RWPE2 (cell line): ENCODE data around the gene MOB2.

Experiments used
- ATAC-seq: fragments of 200-7000 bp; cut with Tn5 transposase; 3 replicates; pipeline ENCODE4 v1.9.1; 2021; ENCODE audit warnings: low read depth
- DNase-seq: peaks from one replicate; pipeline ENCODE4 v3.0.0-alpha.2; 2020; ENCODE audit warnings: low spot score
- H3K27ac ChIP-seq: fragments of 450-650 bp; 2 replicates; pipeline ENCODE4 v1.5.1; 2017; ENCODE audit warnings: mild to moderate bottlenecking; ENCODE audit not compliant: poor library complexity, severe bottlenecking
- H3K27me3 ChIP-seq: fragments of 250-450 bp; sonication (Bioruptor Pico); 2 replicates; pipeline ENCODE4 v1.5.1; 2021; ENCODE audit warnings: mild to moderate bottlenecking, moderate library complexity; ENCODE audit not compliant: insufficient read depth, poor library complexity, severe bottlenecking
- H3K36me3 ChIP-seq: fragments of 250-450 bp; sonication (Bioruptor Pico); 2 replicates; pipeline ENCODE4 v1.5.1; 2020; ENCODE audit warnings: low read depth, mild to moderate bottlenecking, moderate library complexity
- H3K4me1 ChIP-seq: fragments of 250-450 bp; sonication (Bioruptor Pico); 2 replicates; pipeline ENCODE4 v1.5.1; 2021; ENCODE audit warnings: mild to moderate bottlenecking, moderate library complexity; ENCODE audit not compliant: insufficient read depth, poor library complexity, severe bottlenecking
- H3K4me3 ChIP-seq: fragments of 250-450 bp; sonication (Bioruptor Pico); 2 replicates; pipeline ENCODE4 v1.5.1; 2021; ENCODE audit warnings: mild to moderate bottlenecking, moderate library complexity; ENCODE audit not compliant: severe bottlenecking
- H3K9me3 ChIP-seq: fragments of 250-450 bp; sonication (Bioruptor Pico); 2 replicates; pipeline ENCODE4 v1.5.1; 2021; ENCODE audit warnings: mild to moderate bottlenecking, moderate library complexity; ENCODE audit not compliant: severe bottlenecking
- TF ChIP-seq, protein P1 (sequence below): fragments of 450-650 bp; IDR thresholded peaks from one replicate; pipeline ENCODE4 v1.5.1; 2017; ENCODE audit warnings: mild to moderate bottlenecking, moderate library complexity; ENCODE audit not compliant: poor library complexity, severe bottlenecking

The MOB2 gene, protein sequence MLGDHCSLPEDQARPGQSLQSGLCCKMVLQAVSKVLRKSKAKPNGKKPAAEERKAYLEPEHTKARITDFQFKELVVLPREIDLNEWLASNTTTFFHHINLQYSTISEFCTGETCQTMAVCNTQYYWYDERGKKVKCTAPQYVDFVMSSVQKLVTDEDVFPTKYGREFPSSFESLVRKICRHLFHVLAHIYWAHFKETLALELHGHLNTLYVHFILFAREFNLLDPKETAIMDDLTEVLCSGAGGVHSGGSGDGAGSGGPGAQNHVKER

DNA sequence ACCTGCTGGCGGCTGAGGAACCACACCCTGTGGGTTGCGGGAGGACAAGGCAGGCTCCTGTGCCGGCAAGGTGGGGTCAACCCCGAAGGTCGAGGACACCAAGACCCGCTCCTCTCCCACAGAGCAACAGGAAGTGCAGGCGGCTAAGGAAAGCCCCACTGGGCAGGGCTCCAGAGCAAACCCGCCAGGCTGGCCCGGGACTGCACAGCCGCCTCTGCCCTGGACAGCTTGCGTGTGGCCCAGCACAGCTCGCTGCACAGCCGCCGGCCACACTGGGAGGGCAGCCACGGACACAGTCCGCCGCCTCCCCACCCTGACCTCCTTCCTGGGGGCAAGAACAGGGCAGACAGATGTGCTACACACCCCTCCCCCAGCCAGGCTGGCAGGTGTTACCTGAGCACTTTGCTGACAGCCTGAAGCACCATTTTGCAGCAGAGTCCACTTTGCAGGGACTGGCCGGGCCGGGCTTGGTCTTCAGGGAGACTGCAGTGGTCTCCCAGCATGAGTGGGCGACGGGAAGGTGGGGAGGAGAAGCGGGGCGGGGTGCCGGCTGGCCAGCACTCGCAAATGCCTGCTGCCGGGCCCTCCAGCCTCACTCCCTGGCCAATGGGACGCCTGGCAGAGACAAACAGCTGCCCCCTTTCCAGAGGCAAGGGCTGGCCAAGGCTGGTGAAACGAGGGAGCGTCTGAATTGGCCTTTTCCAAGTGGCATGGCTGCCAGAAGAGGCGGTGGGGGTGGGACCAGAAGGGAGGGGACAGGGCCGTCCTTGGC is at the start of gene MOB2:
TSS of gene MOB2 (minus strand) at position 726 of the 772 bp plus-strand sequence. CDS start at position 503, 223 bp downstream.
- DNase-seq (no peak), ATAC-seq (no peak)
- TF ChIP-seq, protein P1, sequence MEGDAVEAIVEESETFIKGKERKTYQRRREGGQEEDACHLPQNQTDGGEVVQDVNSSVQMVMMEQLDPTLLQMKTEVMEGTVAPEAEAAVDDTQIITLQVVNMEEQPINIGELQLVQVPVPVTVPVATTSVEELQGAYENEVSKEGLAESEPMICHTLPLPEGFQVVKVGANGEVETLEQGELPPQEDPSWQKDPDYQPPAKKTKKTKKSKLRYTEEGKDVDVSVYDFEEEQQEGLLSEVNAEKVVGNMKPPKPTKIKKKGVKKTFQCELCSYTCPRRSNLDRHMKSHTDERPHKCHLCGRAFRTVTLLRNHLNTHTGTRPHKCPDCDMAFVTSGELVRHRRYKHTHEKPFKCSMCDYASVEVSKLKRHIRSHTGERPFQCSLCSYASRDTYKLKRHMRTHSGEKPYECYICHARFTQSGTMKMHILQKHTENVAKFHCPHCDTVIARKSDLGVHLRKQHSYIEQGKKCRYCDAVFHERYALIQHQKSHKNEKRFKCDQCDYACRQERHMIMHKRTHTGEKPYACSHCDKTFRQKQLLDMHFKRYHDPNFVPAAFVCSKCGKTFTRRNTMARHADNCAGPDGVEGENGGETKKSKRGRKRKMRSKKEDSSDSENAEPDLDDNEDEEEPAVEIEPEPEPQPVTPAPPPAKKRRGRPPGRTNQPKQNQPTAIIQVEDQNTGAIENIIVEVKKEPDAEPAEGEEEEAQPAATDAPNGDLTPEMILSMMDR = no peak
- Histone ChIP-seq H3K4me3 (no peak within 1 kb of the TSS), H3K27me3 (no peaks in the 10 kb centered on the region), H3K36me3 (no peaks in the 10 kb centered on the region), H3K9me3 (no peaks in the 10 kb centered on the region), H3K4me1 (no peaks in the 10 kb centered on the region), H3K27ac (no peak within 1 kb of the TSS)

DNA sequence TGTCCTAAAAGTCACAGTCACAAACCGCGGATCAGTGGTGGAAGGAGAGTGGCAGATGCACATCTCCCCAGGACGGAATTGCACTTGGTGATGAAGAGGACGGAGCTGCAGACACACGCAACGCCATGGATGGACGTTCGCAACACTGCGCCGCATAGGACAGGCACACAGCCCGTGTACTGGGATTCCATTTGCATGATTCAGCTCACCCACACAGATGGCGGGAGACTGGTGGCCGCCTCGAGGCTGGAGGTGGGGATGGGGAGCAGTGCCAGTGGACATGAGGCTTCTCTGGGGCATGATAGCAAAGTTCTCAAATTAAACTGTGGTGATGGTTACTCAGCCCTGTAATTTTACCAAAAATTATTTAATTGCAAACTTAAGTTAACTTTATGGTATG is 48.1 kb upstream of the MOB2 start:
- Histone ChIP-seq H3K4me1 (peaks cover 12% of the 10 kb centered on the region), H3K36me3 (no peaks in the 10 kb centered on the region), H3K27me3 (no peaks in the 10 kb centered on the region), H3K4me3 (no peak overlapping the region), H3K9me3 (no peaks in the 10 kb centered on the region), H3K27ac (no peak overlapping the region)
- ATAC-seq = no peak
- TF ChIP-seq, protein P1 = no peak
- no peak for DNase-seq

DNA sequence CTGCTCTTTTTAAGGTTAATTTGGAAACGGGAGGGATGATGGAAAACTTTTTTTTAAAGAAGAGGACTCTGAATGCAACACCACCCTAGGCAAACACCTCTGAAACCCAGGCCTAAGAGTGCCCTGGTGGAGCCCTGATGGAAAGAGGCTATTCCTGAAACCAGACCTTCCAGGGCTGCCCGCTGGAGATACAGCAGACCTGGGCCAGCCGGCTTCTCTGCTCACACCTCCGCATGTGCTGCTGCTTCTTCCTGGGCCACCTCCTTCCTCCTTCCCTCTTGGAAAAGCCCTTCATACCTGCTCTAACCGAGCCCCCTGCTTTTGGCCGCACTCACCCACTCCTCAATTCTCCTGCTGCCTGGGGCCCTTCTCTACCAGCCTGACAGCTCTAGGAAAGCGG is 47.6 kb upstream of the MOB2 start:
- H3K27ac ChIP-seq = no peak overlapping the region
- DNase-seq = no peak
- TF ChIP-seq, protein P1 = no peak
- H3K27me3 ChIP-seq = no peaks in the 10 kb centered on the region
- ATAC-seq = no peak
- H3K4me1 ChIP-seq = peaks cover 12% of the 10 kb centered on the region
- no peaks in the 10 kb centered on the region for H3K9me3 ChIP-seq
- H3K4me3 ChIP-seq = no peak overlapping the region
- no peaks in the 10 kb centered on the region for H3K36me3 ChIP-seq

DNA sequence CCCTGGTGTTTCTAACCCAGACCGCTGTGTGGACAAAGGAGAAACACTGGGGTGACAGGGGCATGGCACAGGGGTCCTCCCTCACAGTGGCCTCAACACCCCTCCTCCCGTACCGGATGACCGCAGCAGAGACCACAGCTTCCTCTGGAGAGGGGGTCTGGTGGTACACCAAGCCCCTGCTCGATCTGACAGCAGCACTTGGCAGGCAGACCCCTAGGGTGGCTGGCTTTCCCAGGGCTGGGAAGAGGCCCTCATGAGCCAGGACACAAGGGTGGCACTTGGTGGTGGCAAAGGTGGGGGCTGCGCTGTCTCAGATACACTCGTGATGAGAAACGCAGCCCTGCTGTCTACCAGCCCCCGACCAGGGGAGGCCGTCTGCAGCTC is 46.8 kb upstream of the MOB2 start:
- Histone ChIP-seq H3K4me1 (peaks cover 12% of the 10 kb centered on the region), H3K36me3 (no peaks in the 10 kb centered on the region), H3K9me3 (no peaks in the 10 kb centered on the region), H3K27me3 (no peaks in the 10 kb centered on the region), H3K4me3 (no peak overlapping the region), H3K27ac (peak overlapping the region; percentile 36)
- DNase-seq (no peak), ATAC-seq (no peak)
- TF ChIP-seq, protein P1 = no peak
